Naive thymus-derived CD8-positive, alpha-beta T cell (primary cell): ENCODE results near the gene STEAP4. TPM values are rescaled to one million over a fixed set of nuclear protein-coding genes. Genes with fewer than 3 reads are reported as not detected.
"Not testable (repeated sequence)": the region's sequence is repeated elsewhere in the genome, so short reads cannot be mapped to it uniquely, and the experiment has no call there.

Experiments
- ATAC-seq, 2 donors: fragments of 150-1000 bp; cut with Tn5 transposase in 1 of 2; sonication (Bioruptor Pico), chemical (Tn5 transposase) in 1 of 2; 1 replicate in 1 of 2; 2 replicates in 1 of 2; pipeline ENCODE4 v1.10.0; 2021; ENCODE audit warnings: mild to moderate bottlenecking in 2 of 2, moderate library complexity in 2 of 2
- POLR2A ChIA-PET: fragments of 350-600 bp; sonication (Branson Sonifier 250); formaldehyde crosslinking; loops from one replicate; lab custom pipeline; 2021; ENCODE audit warnings: antibody characterized with exemption; lab: Charles Lee
- DNase-seq, 10 donors: peaks; one replicate each; pipeline versions ENCODE4 v3.0.0 to v3.0.0-alpha.2; 2020 to 2022
- H3K27ac Mint-ChIP-seq, 10 donors: one replicate each; pipeline ENCODE4 v1.8.0; 2020 to 2022; ENCODE audit warnings: mild to moderate bottlenecking in 10 of 10, mixed read lengths in 10 of 10, moderate library complexity in 4 of 10, inconsistent platforms in 1 of 10
- H3K27me3 Mint-ChIP-seq, 5 donors: one replicate each; pipeline ENCODE4 v1.8.0; 2021 to 2022; ENCODE audit warnings: mixed read lengths in 5 of 5
- H3K36me3 Mint-ChIP-seq, 3 donors: one replicate each; pipeline ENCODE4 v1.8.0; 2020 to 2022; ENCODE audit warnings: mixed read lengths in 3 of 3, mild to moderate bottlenecking in 2 of 3, inconsistent platforms in 1 of 3
- H3K4me1 Mint-ChIP-seq, 4 donors: one replicate each; pipeline ENCODE4 v1.8.0; 2021 to 2022; ENCODE audit warnings: mixed read lengths in 4 of 4
- H3K4me3 Mint-ChIP-seq, 10 donors: one replicate each; pipeline ENCODE4 v1.8.0; 2020 to 2022; ENCODE audit warnings: mild to moderate bottlenecking in 10 of 10, mixed read lengths in 10 of 10, moderate library complexity in 6 of 10, inconsistent platforms in 1 of 10
- H3K9me3 Mint-ChIP-seq, 9 donors: one replicate each; pipeline ENCODE4 v1.8.0; 2020 to 2022; ENCODE audit warnings: mixed read lengths in 9 of 9, mild to moderate bottlenecking in 3 of 9, inconsistent platforms in 1 of 9, moderate library complexity in 1 of 9
- polyA plus RNA-seq, 3 donors: library from polyadenylated mRNA; unstranded; fragments of 300-500 nt; fragmentation: Illumina TruSeq; gene quantifications; one replicate each; pipeline ENCODE4 v1.2.3, GENCODE V29; 2021
- total RNA-seq, 8 experiments: library from RNA in 2 of 8; stranded (reverse) in 2 of 8; gene quantifications; one replicate each; pipeline ENCODE4 v1.2.3 and lab custom pipeline; 2021 to 2026

Gene STEAP4
- total and polyA plus RNA-seq, 5 experiments from 2014 or later, result not detected

DNA sequence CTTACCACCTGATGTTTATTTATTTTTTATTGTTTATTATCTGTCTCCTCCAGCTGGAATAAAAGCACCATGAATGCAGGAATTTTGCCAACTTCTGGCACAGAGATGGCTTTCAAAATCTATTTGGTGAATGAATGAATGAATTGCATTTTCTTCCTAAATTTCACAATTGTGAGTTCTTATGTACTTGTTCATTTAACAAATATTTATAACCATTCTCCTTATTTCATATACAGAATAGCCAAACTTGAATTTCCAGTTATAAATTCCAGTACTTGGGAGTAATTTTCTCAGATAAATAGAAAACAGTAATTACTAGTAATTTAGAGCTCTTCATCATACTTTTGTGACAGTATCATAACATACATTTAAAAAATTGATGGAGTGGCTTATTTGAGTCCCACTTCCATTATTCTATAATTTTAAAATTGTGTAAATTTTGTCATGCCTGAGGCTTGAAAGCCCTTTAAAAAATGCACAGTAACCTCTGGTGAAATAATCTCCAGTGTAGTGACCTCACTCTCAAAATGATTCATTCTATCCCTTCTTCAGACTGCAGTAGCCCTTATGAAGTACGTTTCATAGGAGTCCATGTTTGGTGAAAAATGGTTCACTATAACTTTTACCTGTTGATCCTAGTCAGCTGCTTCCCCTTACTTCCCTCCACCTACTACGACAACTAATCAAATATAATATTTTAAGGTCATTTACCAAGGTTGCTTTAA, 46.9 kb downstream of the STEAP4 start:
- ATAC-seq (no peak), DNase-seq (no peak)
- Mint-ChIP-seq H3K36me3 (no peaks in the 10 kb centered on the region), H3K4me1 (no peaks in the 10 kb centered on the region), H3K27me3 (peaks cover 14 to 22% (median 16%) of the 10 kb centered on the region in 5 donors), H3K4me3 (no peak overlapping the region), H3K27ac (no peak overlapping the region), H3K9me3 (peaks cover 0 to 14% (median under 1%) of the 10 kb centered on the region in 9 donors)
- POLR2A ChIA-PET, result no interaction called here

- POLR2A ChIA-PET, H3K4me1 Mint-ChIP-seq, ATAC-seq, H3K27ac Mint-ChIP-seq, H3K4me3 Mint-ChIP-seq, DNase-seq: not testable (repeated sequence)
- H3K27me3 Mint-ChIP-seq, result peaks cover 13 to 22% (median 16%) of the 10 kb centered on the region in 5 donors
- peaks cover 3 to 12% (median 7%) of the 10 kb centered on the region in 3 donors for H3K36me3 Mint-ChIP-seq
- H3K9me3 Mint-ChIP-seq, result peaks cover 8 to 30% (median 14%) of the 10 kb centered on the region in 9 donors
Measured at GRCh38 chr7:88258296-88258695, 48.4 kb downstream of the STEAP4 start.

DNA sequence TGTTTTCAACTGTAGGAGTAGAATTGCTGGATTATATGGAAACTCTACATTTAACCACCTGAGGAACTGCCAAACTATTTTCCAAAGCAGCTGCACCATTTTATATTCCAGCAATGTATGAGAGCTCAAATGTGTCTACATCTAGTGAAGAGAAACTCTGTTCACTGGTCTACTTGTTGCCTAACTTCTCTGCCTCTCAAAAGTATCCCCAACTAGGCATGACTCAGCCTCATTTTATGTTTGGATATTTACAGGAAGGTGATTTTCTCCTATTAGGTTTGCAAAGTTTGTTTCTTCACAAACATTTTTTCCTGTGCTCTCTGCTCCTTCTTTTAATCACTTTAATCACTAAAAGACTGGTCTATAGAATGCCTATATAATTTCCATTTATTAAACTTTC, 49.8 kb downstream of the STEAP4 start:
- POLR2A ChIA-PET, result no interaction called here
- Mint-ChIP-seq H3K27ac (no peak overlapping the region), H3K9me3 (peaks cover 10 to 32% (median 16%) of the 10 kb centered on the region in 9 donors), H3K36me3 (peaks cover 3 to 12% (median 9%) of the 10 kb centered on the region in 3 donors), H3K4me1 (no peaks in the 10 kb centered on the region), H3K4me3 (no peak overlapping the region), H3K27me3 (peaks cover 13 to 22% (median 15%) of the 10 kb centered on the region in 5 donors)
- ATAC-seq (no peak), DNase-seq (no peak)

DNA sequence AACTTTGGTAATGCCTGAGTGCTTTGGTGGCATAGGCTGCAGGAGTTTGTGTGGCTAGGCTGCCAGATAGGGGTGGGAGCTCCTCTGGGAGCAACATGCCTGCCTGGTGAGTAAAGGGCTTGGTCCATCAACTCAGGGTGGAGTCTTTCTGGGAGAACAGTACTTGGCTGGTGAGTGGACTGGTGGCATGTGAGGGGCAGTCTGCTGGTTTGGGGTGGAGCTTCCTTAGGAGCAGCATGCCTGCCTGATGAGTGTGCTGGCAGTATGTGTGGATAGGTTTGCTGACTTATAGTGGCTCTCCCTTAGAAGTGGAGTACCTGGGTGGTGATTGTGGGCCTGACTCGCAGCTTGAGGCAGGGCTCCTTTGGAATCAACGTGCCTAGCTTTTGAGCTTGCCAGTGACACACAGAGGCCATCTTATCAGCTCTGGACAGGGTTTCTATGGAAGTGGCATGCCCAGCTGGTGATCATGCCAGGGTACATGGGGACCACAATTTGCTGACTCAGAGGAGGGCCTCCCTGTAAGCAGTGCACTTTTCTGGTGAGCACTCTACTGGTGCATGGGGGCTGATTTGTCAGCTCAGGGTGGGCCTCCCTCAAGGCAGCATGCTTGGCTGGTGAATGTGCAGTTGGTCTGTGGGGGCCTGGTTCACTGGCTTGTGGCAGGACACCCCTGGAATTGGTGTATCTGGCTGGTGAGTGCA, 51.8 kb downstream of the STEAP4 start:
- H3K9me3 Mint-ChIP-seq, result peaks cover 10 to 32% (median 17%) of the 10 kb centered on the region in 9 donors
- DNase-seq (no peak), ATAC-seq (no peak)
- peaks cover 3 to 17% (median 11%) of the 10 kb centered on the region in 3 donors for H3K36me3 Mint-ChIP-seq
- no peak overlapping the region for H3K4me3 Mint-ChIP-seq
- H3K4me1 Mint-ChIP-seq, result no peaks in the 10 kb centered on the region
- H3K27ac Mint-ChIP-seq, result no peak overlapping the region
- POLR2A ChIA-PET, result no interaction called here
- H3K27me3 Mint-ChIP-seq, result peaks cover 20 to 35% (median 21%) of the 10 kb centered on the region in 5 donors

DNA sequence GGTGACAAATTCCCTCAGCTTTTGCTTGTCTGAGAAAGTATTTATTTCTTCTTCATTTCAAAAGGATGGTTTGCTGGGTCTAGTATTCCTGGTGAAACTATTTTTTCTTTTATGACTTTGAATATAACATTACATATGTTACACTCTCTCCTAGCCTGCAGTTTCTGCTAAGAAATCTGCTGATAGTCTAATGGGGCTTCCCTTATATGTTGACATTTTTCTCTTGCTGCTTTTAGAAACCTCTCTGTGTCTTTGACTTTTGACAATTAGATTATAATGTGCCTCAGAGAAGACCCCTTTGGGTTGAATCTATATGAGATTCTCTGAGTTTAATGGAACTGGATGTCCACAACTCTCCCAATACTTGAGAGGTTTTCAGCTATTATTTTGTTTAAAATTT, 53.1 kb downstream of the STEAP4 start:
- Mint-ChIP-seq H3K27ac (no peak overlapping the region), H3K9me3 (peaks cover 10 to 32% (median 17%) of the 10 kb centered on the region in 9 donors), H3K36me3 (peaks cover 3 to 17% (median 11%) of the 10 kb centered on the region in 3 donors), H3K4me3 (no peak overlapping the region), H3K4me1 (no peaks in the 10 kb centered on the region), H3K27me3 (peaks cover 19 to 32% (median 20%) of the 10 kb centered on the region in 5 donors)
- ATAC-seq (no peak), DNase-seq (no peak)
- POLR2A ChIA-PET, result no interaction called here

GRCh38 chr7:88244258-88244657, 62.4 kb downstream of the STEAP4 start:
- Mint-ChIP-seq H3K27ac (no peak overlapping the region), H3K4me1 (no peaks in the 10 kb centered on the region), H3K36me3 (no peaks in the 10 kb centered on the region), H3K4me3 (no peak overlapping the region), H3K27me3 (peaks cover 0 to 22% (median 4%) of the 10 kb centered on the region in 5 donors), H3K9me3 (no peaks in the 10 kb centered on the region)
- ATAC-seq (no peak), DNase-seq (no peak)
- POLR2A ChIA-PET, result no interaction called here

DNA sequence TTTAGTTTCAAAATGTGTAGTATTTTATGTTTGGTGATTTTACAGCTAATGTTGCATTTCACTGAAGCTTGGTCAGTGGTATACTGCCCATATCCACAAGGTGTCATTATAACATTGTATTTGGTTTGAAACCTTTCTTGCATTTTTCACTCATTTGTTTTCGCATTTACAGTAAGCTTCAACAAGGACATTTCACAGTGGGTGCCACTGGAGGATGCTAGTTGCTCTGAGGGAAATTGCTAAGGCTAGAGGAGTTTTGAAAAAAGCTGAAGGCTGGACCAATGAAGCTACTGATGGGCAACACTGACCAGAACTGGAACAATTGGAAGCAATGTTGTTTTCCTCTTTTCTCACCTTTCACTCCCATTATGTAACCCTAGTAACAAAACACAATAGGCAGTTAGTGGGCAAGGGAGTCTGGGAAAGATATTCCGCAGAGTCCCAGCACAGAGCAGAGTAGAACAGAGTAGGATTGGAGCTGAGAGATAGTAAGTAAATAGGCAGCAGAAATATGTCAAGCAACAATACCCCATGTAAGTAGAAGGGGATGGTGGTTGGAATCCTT, 63.3 kb downstream of the STEAP4 start:
- Mint-ChIP-seq H3K27me3 (peaks cover 0 to 17% (median 4%) of the 10 kb centered on the region in 5 donors), H3K4me1 (no peaks in the 10 kb centered on the region), H3K27ac (no peak overlapping the region), H3K9me3 (no peaks in the 10 kb centered on the region), H3K4me3 (no peak overlapping the region), H3K36me3 (no peaks in the 10 kb centered on the region)
- POLR2A ChIA-PET, result interaction anchor here (0.6 kb wide), 1 partner anchor 63 kb away, joined by 3 read pairs; no protein-coding TSS in a partner anchor
- ATAC-seq, result peak in 1 of 2 donors; percentile 46
- peak in 3 of 10 donors; percentile 5 to 19 (median 16) for DNase-seq

- POLR2A ChIA-PET, result no interaction called here
- Mint-ChIP-seq H3K4me3 (no peak overlapping the region), H3K27me3 (peaks cover 2 to 11% (median 7%) of the 10 kb centered on the region in 5 donors), H3K36me3 (no peaks in the 10 kb centered on the region), H3K27ac (no peak overlapping the region), H3K9me3 (no peaks in the 10 kb centered on the region), H3K4me1 (no peaks in the 10 kb centered on the region)
- ATAC-seq (no peak), DNase-seq (no peak)
Measured at GRCh38 chr7:88239852-88240251, 66.8 kb downstream of the STEAP4 start.

DNA sequence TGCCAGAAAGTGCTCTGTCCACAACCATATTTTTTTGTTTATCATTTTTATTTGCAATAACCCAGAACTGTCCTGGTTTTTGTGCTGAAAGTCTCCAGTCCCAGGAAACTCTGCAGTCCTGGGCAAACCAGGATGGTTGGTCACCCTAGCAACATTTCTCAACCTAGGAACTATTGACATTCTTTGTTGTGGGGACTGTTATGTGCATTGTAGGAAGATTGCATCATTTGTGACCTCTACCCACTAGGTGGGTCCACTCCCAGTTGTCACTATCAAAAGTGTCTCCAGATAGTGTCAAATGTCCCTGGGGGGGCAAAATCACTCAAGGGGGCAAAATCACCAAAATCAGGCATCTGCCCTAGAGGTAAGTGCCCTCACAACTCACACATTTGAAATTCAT, 72.9 kb downstream of the STEAP4 start:
- peaks cover 0 to 6% (median 2%) of the 10 kb centered on the region in 9 donors for H3K9me3 Mint-ChIP-seq
- peaks cover 9 to 33% (median 10%) of the 10 kb centered on the region in 5 donors for H3K27me3 Mint-ChIP-seq
- H3K27ac Mint-ChIP-seq, result no peak overlapping the region
- no peaks in the 10 kb centered on the region for H3K4me1 Mint-ChIP-seq
- DNase-seq (no peak), ATAC-seq (no peak)
- POLR2A ChIA-PET, result no interaction called here
- H3K36me3 Mint-ChIP-seq, result peaks cover 0 to under 1% (median 0%) of the 10 kb centered on the region in 3 donors
- no peak overlapping the region for H3K4me3 Mint-ChIP-seq

- Mint-ChIP-seq H3K36me3 (peaks cover 0 to 7% (median 0%) of the 10 kb centered on the region in 3 donors), H3K27ac (no peak overlapping the region), H3K9me3 (peaks cover 0 to 14% (median 6%) of the 10 kb centered on the region in 9 donors), H3K27me3 (peaks cover 5 to 33% (median 14%) of the 10 kb centered on the region in 5 donors), H3K4me1 (no peaks in the 10 kb centered on the region), H3K4me3 (no peak overlapping the region)
- ATAC-seq (no peak), DNase-seq (no peak)
- POLR2A ChIA-PET, result no interaction called here
Measured at GRCh38 chr7:88230646-88231045, 76.0 kb downstream of the STEAP4 start.

DNA sequence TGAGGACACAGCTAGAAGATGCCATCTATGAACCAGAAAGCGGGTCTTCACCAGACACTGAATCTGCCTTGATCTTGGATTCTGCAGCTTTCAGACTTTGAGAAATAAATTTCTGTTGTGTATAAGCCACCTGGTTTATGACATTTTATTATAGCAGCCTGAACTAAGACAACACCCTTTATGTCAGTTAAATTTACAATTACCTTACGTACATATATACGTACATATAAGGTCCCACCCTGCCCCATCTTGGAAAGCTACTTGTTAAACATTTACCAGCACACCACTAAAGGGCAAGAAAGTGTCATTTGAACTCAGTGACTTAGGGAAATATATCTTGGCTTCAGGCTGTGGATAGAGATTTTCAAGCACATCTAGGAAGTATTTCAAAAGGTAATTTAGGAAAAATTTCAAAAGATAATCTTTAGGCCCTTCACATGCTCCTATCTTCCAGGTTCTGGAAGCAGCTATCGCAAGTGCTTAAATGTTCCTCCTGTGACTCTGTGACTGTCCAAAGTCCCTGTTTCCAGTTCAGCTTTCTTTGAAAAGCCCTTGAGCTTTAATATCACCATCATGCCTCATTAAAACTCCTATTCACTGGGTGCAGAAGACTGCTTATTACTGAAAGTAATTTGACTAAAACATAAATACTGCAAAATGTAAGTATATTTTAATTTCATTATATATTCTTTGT, 77.2 kb downstream of the STEAP4 start:
- H3K27me3 Mint-ChIP-seq, result peaks cover 1 to 22% (median 12%) of the 10 kb centered on the region in 5 donors
- no peak overlapping the region for H3K27ac Mint-ChIP-seq
- DNase-seq (no peak), ATAC-seq (no peak)
- peaks cover 0 to 7% (median 0%) of the 10 kb centered on the region in 3 donors for H3K36me3 Mint-ChIP-seq
- no peak overlapping the region for H3K4me3 Mint-ChIP-seq
- no peaks in the 10 kb centered on the region for H3K4me1 Mint-ChIP-seq
- POLR2A ChIA-PET, result no interaction called here
- peaks cover 0 to 14% (median 6%) of the 10 kb centered on the region in 9 donors for H3K9me3 Mint-ChIP-seq

- peaks cover 0 to 7% (median 0%) of the 10 kb centered on the region in 3 donors for H3K36me3 Mint-ChIP-seq
- no peak for ATAC-seq
Measured at GRCh38 chr7:88226886-88227516, 79.7 kb downstream of the STEAP4 start.

More at GRCh38 chr7:88226886-88227516, 79.7 kb downstream of the STEAP4 start:
- DNase-seq, result no peak
- Mint-ChIP-seq H3K4me1 (no peaks in the 10 kb centered on the region), H3K9me3 (peaks cover 0 to 14% (median 6%) of the 10 kb centered on the region in 9 donors), H3K27ac (no peak overlapping the region), H3K27me3 (peaks cover 1 to 22% (median 12%) of the 10 kb centered on the region in 5 donors), H3K4me3 (no peak overlapping the region)
- POLR2A ChIA-PET, result no interaction called here
